Liver (tissue), 9 donors: Measurements from ENCODE around the gene RALGPS2. TPM values are rescaled to one million over a fixed set of nuclear protein-coding genes. Genes with fewer than 3 reads are reported as not detected.

Experiments used
- DNase-seq: peaks from one replicate; pipeline ENCODE4 v3.0.0-alpha.2; 2017; ENCODE audit warnings: low spot score
- H3K27ac ChIP-seq, 2 donors: one replicate each; pipeline ENCODE4 v1.7.0; 2013; ENCODE audit warnings: inconsistent platforms in 2 of 2, low read length in 2 of 2, control low read depth in 1 of 2, low read depth in 1 of 2, mild to moderate bottlenecking in 1 of 2
- H3K27me3 ChIP-seq, 4 donors: one replicate each; pipeline versions ENCODE4 v1.6.1 to v1.7.0; 2013; ENCODE audit warnings: low read length in 3 of 4, inconsistent platforms in 1 of 4, mild to moderate bottlenecking in 1 of 4, moderate library complexity in 1 of 4; ENCODE audit not compliant: control insufficient read depth in 4 of 4, insufficient read depth in 4 of 4
- H3K36me3 ChIP-seq, 4 donors: one replicate each; pipeline versions ENCODE4 v1.6.1 to v1.7.0; 2013; ENCODE audit warnings: low read length in 3 of 4, mild to moderate bottlenecking in 3 of 4, low read depth in 1 of 4, moderate library complexity in 1 of 4; ENCODE audit not compliant: control insufficient read depth in 4 of 4, insufficient read depth in 3 of 4
- H3K4me1 ChIP-seq, 4 donors: one replicate each; pipeline versions ENCODE4 v1.6.1 to v1.7.0; 2013; ENCODE audit warnings: low read length in 3 of 4, mild to moderate bottlenecking in 3 of 4, moderate library complexity in 1 of 4; ENCODE audit not compliant: control insufficient read depth in 4 of 4, insufficient read depth in 4 of 4
- H3K4me3 ChIP-seq, 3 donors: one replicate each; pipeline versions ENCODE4 v1.6.1 to v1.7.0; 2013; ENCODE audit warnings: low read length in 3 of 3, control low read depth in 1 of 3, low read depth in 1 of 3, mild to moderate bottlenecking in 1 of 3
- H3K9ac ChIP-seq, 2 donors: one replicate each; pipeline ENCODE4 v1.7.0; 2013; ENCODE audit warnings: low read length in 2 of 2, mild to moderate bottlenecking in 2 of 2, moderate library complexity in 2 of 2, control low read depth in 1 of 2, low read depth in 1 of 2
- H3K9me3 ChIP-seq, 4 donors: one replicate each; pipeline versions ENCODE4 v1.6.1 to v1.7.0; 2013; ENCODE audit warnings: low read length in 3 of 4; ENCODE audit not compliant: control insufficient read depth in 4 of 4
- FOXA1 ChIP-seq: IDR thresholded peaks from 2 replicates; pipeline ENCODE4 v1.6.1; 2016; ENCODE audit warnings: antibody characterized with exemption
- FOXA2 ChIP-seq: IDR thresholded peaks from 2 replicates; pipeline ENCODE4 v1.6.1; 2016; ENCODE audit warnings: antibody characterized with exemption
- GABPA ChIP-seq, 2 donors: IDR thresholded peaks in 1 of 2; conservative IDR thresholded peaks in 1 of 2; 2 replicates each; pipeline ENCODE4 v1.6.1; 2016; ENCODE audit warnings: antibody characterized with exemption in 2 of 2, mild to moderate bottlenecking in 1 of 2, moderate library complexity in 1 of 2
- HNF4A ChIP-seq, 2 donors: conservative IDR thresholded peaks; 2 replicates each; pipeline ENCODE4 v1.6.1; 2016; ENCODE audit warnings: antibody characterized with exemption in 2 of 2, mild to moderate bottlenecking in 2 of 2
- HNF4G ChIP-seq: IDR thresholded peaks from 2 replicates; pipeline ENCODE4 v1.6.1; 2016; ENCODE audit warnings: antibody characterized with exemption
- JUND ChIP-seq, 2 donors: IDR thresholded peaks; 2 replicates each; pipeline ENCODE4 v1.6.1; 2016; ENCODE audit warnings: antibody characterized with exemption in 2 of 2
- MAX ChIP-seq: IDR thresholded peaks from 2 replicates; pipeline ENCODE4 v1.6.1; 2016; ENCODE audit warnings: antibody characterized with exemption
- NR2F2 ChIP-seq: IDR thresholded peaks from 2 replicates; pipeline ENCODE4 v1.6.1; 2016; ENCODE audit warnings: antibody characterized with exemption
- RAD21 ChIP-seq, 2 donors: IDR thresholded peaks; 2 replicates each; pipeline ENCODE4 v1.6.1; 2016; ENCODE audit warnings: antibody characterized with exemption in 2 of 2, mild to moderate bottlenecking in 2 of 2
- REST ChIP-seq: IDR thresholded peaks from 2 replicates; pipeline ENCODE4 v1.6.1; 2016; ENCODE audit warnings: antibody characterized with exemption, mild to moderate bottlenecking
- RXRA ChIP-seq, 2 donors: IDR thresholded peaks; 2 replicates each; pipeline ENCODE4 v1.6.1; 2017 to 2018; ENCODE audit warnings: antibody characterized with exemption in 2 of 2, mild to moderate bottlenecking in 1 of 2
- TAF1 ChIP-seq: conservative IDR thresholded peaks from 2 replicates; pipeline ENCODE4 v1.6.1; 2016; ENCODE audit warnings: antibody characterized with exemption, mild to moderate bottlenecking
- YY1 ChIP-seq: IDR thresholded peaks from 2 replicates; pipeline ENCODE4 v1.6.1; 2016; ENCODE audit warnings: antibody characterized with exemption, mild to moderate bottlenecking
- ZBTB33 ChIP-seq: IDR thresholded peaks from 2 replicates; pipeline ENCODE4 v1.6.1; 2016; ENCODE audit warnings: antibody characterized with exemption
- WGBS: extraction: QIAGEN DNeasy Blood & Tissue Kit; methylation state at CpG from one replicate; pipeline ENCODE4 v1.1.7; 2013; 5-methylcytosine and 5-hydroxymethylcytosine counted together
- polyA plus RNA-seq, 2 donors: library from polyadenylated mRNA; stranded (reverse) in 1 of 2; unstranded in 1 of 2; fragments of 200-250 nt in 1 of 2; fragments of >200 nt in 1 of 2; fragmentation: Nextera tagmentation in 1 of 2; extraction: Ambion mirVana in 1 of 2; gene quantifications; one replicate each; pipeline versions ENCODE4 v1.2.1 to v1.2.3, GENCODE V29; 2013 to 2015
- total RNA-seq, 2 donors: library from RNA; depleted of rRNA; stranded (reverse); fragments of >200 nt; gene quantifications; one replicate each; pipeline ENCODE4 v1.2.3, GENCODE V29; 2014
- TF ChIP-seq, protein P1 (sequence below): fragments of 150-350 bp; IDR thresholded peaks from 2 replicates; pipeline ENCODE4 v1.5.1; 2017; ENCODE audit warnings: improper control_type of control experiment, low read depth, low read length; ENCODE audit not compliant: missing input control
- donor health status: healthy.
- donor health status: healthy.
- donor health status: healthy.
- donor health status: healthy.
- donor health status: healthy.

The RALGPS2 gene
- total and polyA plus RNA-seq, 4 donors = 8.1 to 39.2 (median 16.9) TPM

GRCh38 chr1:178718520-178718919, 6.5 kb upstream of the RALGPS2 start:
- Histone ChIP-seq H3K4me1 (no peaks in the 10 kb centered on the region), H3K9ac (no peak overlapping the region), H3K27ac (no peak overlapping the region), H3K27me3 (no peaks in the 10 kb centered on the region), H3K4me3 (no peak overlapping the region), H3K36me3 (no peaks in the 10 kb centered on the region), H3K9me3 (no peaks in the 10 kb centered on the region)
- no peak for TF ChIP-seq MAX
- no peak for TF ChIP-seq HNF4A (conservative IDR thresholded peaks at IDR 0.05)
- no peak for TF ChIP-seq ZBTB33
- no peak for TF ChIP-seq RXRA (IDR thresholded peaks at IDR 0.05)
- TF ChIP-seq REST = no peak
- TF ChIP-seq YY1 = no peak
- TF ChIP-seq TAF1 = no peak
- TF ChIP-seq RAD21 (IDR thresholded peaks at IDR 0.05) = no peak
- TF ChIP-seq NR2F2 = no peak
- no peak for TF ChIP-seq GABPA (IDR thresholded peaks at IDR 0.05 in 1 of 2, conservative IDR thresholded peaks at IDR 0.05 in 1 of 2)
- TF ChIP-seq, protein P1, sequence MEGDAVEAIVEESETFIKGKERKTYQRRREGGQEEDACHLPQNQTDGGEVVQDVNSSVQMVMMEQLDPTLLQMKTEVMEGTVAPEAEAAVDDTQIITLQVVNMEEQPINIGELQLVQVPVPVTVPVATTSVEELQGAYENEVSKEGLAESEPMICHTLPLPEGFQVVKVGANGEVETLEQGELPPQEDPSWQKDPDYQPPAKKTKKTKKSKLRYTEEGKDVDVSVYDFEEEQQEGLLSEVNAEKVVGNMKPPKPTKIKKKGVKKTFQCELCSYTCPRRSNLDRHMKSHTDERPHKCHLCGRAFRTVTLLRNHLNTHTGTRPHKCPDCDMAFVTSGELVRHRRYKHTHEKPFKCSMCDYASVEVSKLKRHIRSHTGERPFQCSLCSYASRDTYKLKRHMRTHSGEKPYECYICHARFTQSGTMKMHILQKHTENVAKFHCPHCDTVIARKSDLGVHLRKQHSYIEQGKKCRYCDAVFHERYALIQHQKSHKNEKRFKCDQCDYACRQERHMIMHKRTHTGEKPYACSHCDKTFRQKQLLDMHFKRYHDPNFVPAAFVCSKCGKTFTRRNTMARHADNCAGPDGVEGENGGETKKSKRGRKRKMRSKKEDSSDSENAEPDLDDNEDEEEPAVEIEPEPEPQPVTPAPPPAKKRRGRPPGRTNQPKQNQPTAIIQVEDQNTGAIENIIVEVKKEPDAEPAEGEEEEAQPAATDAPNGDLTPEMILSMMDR = no peak
- no peak for TF ChIP-seq JUND (IDR thresholded peaks at IDR 0.05)
- no peak for TF ChIP-seq FOXA1
- WGBS = 88% methylated on average over 1 of the region's 1 CpG
- DNase-seq = no peak

DNA sequence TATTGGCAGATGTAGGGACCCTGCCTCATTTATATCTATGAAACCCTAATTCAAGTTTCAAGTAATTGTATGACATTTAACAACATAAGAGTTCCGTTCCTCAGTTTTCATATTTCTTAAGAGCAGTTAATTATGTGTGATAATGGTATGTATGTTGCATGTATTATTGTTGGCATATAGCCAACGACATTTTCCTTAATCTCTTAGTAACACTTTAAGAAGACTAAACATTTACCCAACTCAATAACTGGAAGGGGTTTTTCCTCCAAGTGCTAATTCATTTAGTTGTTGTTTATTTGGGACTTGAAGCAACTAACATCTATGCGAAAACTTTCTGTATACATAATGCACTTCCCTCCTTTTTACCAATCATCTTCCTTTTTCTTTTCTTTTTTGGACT, 1.5 kb upstream of the RALGPS2 start:
- Histone ChIP-seq H3K27ac (no peak overlapping the region), H3K36me3 (no peaks in the 10 kb centered on the region)
- 75% methylated on average over 3 of the region's 3 CpGs for WGBS

More for the DNA sequence above, 1.5 kb upstream of the RALGPS2 start:
- H3K4me3 ChIP-seq = no peak overlapping the region
- no peak for DNase-seq
- H3K9ac ChIP-seq = no peak overlapping the region
- H3K27me3 ChIP-seq = no peaks in the 10 kb centered on the region
- no peak for TF ChIP-seq JUND (IDR thresholded peaks at IDR 0.05)
- TF ChIP-seq FOXA1 = no peak
- TF ChIP-seq REST = no peak
- no peak for TF ChIP-seq RXRA (IDR thresholded peaks at IDR 0.05)
- TF ChIP-seq MAX = no peak
- TF ChIP-seq YY1 = no peak
- no peak for TF ChIP-seq FOXA2
- no peak for TF ChIP-seq HNF4A (conservative IDR thresholded peaks at IDR 0.05)
- TF ChIP-seq HNF4G = no peak
- TF ChIP-seq GABPA (IDR thresholded peaks at IDR 0.05 in 1 of 2, conservative IDR thresholded peaks at IDR 0.05 in 1 of 2) = no peak
- no peak for TF ChIP-seq TAF1
- peaks cover 3 to 21% (median 6%) of the 10 kb centered on the region in 4 donors for H3K4me1 ChIP-seq
- H3K9me3 ChIP-seq = no peaks in the 10 kb centered on the region
